Activated CD4-positive, alpha-beta T cell treated with anti-CD3 and anti-CD28 coated beads, Interleukin-2, amount 50 U/mL, for 16 hours (primary cell): ENCODE results near the gene TMEM245.

ENCODE experiments used
- DNase-seq: peaks from one replicate; pipeline ENCODE4 v3.0.0-alpha.2; 2020

The TMEM245 gene

DNA sequence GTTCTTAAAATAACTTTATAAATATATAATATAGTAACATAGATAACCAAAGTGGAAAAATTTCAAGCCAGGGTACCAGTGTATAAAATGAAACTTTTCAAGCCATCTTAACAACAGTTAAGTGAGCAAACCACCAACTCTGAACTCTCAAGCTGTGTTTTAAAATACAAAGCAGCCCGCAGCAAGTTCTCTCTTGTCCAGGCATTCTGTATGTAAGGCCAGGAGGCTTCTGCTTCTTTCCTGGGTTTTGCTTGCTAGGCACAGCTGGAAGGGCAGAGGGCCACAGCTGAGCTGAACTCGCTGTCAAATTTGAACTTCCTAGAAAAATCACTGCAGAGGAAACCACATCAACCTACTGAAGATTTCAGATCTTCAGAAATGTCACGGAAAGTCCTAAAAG is 99.6 kb downstream of the TMEM245 start:
- no peak for DNase-seq

DNA sequence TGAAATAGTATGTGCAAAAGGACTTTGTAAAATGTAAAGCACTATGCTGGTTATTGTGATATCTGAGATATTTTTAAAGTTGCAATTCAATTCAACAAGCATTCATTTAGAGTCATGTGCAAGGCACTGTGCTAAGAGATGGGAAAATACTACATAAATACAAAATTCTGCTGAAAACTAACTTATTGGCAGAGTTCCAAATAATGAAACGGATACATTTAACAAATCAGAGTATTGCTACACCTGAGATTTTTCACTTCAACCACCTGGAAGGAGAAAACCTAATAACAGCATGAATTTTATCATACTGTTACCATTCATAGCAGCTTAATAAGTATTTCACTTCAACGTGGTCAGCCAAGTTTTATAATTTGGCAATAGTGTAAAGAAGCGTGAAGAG is 100.3 kb downstream of the TMEM245 start:
- DNase-seq: no peak

DNA sequence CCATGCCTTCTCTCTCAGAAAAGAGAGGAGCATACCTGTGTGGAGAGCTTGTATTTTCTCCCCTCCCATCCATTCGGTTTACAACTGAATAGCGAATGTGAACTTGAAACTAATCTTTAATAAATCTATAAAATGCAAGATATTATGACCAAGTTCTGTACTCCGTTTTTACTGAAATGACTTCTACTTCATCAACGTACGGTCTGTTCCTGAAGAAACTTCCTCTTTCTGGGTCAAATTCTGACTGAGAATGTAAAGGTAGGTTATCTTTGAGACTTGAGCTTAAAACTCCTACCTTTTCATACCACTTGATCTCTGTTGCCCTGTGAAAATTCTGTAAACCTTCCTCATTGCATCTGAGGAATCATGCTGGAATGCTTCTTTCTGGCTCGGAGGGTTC is 102.3 kb downstream of the TMEM245 start:
- DNase-seq: no peak

DNA sequence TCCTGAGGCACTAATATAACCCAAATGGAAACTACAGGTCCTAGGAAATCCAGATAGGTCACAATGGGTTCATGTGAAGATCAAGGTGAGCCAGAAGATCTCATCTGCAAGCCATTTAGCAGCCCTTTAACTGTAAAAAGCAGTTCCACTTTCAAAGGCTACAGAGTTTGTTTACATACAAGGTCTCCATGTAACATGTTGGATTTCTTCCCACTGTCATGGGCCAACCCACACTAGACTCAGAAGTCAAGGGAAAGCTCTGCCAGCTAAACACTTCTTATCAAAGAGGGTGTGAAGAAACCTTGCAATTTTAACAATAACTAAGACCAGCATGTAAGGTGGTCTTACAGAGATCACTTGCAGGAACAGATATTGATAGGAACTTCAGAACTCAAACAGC is 102.7 kb downstream of the TMEM245 start:
- DNase-seq: no peak

DNA sequence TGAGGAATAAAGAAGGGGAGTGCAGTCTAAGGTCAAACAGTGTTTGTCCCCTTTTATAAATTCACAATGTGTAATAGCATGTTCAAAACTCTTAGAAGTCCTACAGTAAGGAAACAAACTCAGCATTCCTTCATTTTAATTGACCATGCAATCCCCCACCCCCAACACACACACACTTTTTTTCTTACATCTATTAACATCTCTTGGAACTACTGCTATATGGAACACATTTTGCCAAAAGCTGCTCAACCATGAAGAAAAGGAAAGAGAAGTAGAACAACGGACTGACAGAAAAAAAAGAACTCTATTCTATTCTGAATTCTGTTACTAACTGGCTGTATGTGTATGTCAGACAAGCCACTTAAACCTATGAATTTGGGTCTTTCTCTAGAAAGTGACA is 103.6 kb downstream of the TMEM245 start:
- DNase-seq: no peak

DNA sequence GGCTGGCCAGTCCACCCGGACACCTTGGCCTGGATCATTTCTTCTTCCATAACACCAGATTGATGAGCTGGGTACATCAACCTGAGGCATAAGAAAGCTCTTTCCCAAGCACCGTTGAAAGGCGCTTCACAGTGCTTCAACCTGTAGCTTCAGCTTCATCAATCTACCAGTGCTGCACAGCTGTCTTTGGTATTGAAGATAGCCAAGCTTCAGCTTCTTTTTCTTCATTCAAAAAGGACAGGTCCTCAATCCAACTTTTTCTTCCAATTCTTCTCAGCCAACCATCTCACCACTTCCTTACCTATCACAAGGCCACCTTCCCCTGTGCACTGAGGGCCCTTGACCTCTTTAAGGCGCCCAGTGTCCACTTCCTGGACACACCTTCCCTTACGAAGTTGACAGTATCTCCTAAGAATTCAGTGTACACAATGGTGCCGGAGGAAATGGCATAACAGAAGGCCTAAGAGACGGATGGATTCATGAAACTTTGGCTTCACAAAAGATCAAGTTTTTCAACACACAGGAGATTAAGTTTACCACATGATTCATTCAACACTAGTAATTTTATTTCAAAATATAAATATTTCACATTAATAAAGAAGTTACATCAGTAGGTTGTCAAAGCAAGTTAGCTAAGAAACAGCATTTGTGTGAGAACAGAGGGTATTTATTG is 105.0 kb downstream of the TMEM245 start:
- no peak for DNase-seq

DNA sequence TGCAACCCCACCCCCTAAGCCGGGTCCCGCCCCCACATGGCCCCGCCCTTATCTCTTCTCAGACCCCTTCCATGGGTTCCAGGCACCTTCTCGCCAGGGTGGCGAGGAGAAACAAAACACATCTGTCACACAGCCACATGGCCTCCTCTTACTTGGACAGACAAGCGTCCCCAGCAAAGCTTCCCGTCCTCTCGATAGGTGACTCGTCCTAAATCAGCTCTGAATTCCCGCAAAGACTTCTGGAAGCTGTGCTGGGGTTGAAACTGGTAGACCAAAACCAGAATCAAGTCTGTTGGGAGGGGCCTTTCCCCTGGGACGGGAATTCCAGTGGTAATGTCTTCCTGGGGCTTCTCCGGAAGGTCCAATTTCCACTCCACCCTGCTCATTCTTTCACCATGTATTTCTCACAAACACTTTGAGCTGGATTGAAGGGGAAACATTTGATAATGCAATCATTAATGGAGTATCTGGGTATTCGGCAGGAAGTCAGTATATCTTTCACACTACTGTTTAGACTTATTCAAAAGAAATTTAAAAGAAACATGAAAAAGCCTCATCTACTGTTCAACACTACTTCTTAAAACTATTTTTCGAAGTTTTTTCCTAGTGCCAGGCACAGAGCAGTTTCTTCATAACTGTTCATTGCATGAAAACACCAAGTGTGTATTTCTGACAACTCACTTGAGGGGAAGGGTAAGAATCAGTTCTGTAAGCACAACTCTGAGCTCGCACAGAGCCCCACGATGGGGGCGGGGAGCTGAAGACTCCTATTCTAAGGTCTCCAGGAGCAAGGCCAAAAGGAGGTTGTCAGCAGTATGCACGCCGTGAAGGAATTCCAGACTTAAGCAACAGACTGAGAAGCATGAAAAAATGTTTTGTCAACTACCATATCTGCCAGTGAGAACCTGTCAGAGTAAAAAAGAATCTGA is 105.8 kb downstream of the TMEM245 start:
- no peak for DNase-seq

DNA sequence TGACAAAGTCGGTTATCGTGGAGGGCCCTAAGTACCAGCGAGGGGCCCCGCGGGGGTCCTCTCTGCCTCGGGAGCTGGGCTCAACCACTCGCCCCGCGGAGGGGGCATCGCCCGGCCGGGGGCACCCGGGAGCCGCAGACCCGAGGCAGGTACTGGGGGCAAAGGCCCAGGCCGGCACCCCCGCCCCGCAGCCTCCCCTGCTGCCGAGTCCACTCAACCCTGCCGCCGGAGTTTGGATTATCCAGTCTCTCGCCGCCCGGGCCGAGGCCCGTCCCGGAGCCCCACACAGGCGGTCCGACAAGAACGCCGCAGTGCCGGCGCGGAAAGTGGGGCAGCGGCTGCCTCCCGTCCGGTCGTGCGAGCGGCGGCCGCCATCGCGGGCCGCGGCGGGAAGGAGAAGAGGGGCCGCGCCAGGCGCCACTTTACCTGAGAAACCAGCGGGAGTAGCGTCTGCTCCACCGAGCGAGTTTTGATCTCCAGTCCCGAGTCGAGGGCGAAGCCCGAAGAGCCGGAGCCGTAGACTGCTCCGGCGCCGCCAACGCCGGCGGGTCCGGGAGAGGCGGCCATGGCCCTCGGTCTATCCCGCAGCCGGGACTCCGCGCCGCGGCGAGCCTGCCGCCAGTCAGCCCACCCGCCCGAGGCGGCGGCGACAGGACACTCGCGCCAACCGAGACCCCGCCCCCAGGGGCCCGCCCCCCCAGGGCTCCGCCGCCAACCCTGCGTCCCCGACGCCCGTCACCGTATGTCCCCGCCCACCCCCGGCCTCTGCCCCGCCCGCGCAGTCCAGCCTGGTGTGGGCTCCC is 106.7 kb downstream of the TMEM245 start, which contains the start of gene CTNNAL1:
CTNNAL1 (minus strand) TSS at position 624 of the 803 bp plus-strand sequence; CDS start at position 567, 57 bp downstream.
- DNase-seq: peak; percentile 91

DNA sequence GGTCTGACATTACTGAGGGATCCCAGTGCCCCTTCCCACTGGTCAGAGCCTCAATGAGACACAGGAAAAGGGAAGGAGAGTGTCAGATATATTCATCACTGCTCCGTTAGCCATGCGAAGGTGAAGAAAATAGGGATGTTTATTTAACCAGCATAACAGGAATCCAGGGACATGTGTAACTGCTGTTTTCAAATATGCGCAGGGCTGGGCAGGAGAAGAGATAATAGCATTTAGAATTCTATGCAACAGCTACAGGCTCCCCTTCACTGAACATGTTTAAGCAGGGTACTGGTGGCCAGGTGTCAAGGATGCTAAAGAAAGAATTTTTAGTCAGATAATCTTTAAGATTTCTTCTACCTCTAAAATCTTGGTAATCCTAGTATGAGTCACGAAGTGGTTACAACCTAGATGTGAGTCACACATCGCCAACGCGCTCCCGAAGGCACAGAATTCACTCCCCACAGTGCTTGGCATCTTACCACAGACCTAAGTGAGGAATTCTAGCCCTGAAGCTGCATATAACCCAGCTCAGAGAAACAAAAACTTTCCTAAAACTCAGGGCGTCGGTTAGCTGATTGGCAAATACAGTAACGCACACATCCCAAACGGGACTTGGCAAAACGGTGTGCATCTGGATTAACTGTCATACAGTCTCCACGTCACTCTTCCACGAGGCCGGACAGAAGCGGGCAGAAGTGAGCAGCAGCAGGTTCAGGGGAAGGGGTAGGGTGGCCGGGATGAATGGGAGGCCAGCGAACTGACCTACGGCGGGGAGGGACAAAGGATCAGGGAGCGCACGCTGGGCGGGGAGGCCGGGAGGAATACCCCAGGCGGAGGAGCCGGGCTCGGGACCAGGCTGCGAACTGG is 107.5 kb downstream of the TMEM245 start:
- peak; percentile 73 for DNase-seq

DNA sequence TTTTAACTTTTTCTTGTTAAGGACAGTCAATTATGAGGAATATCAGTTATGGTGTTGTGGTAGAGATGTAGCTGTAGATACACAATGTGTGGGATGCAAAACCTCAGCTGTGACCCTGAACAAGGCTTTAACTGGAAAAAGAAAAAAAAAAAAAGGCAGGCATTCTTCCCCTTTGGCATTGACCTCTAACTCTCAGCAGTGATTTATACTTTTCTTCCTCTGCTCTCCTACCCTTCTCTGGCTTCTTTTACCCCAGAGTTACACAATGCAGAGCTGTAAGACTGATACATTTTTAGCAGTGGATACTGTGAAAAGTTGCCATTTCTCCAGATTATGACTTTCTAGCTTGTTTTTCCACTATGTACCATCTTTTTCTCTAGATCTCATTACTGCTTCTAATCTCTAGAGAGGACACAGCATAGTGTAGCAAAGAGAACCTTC is 108.5 kb downstream of the TMEM245 start:
- DNase-seq: no peak

DNA sequence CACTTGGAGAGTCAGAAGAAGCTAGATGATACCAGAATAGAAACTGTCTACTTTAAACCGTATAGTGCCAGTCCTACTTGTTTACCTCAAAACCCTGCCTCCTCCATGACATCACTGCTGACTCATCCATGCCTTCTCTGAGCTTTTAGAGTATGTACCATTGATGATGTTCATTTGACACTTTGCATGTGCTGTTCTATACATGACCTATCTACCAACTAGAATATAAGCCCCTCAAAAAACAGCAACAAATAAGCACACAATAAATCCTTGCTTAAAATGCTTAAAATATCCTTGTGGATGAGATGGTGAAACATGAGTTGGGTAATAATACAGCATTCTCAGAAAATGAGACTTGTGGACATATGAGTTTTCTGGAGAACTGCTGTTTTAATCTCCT is 109.0 kb downstream of the TMEM245 start:
- peak; percentile 84 for DNase-seq

DNA sequence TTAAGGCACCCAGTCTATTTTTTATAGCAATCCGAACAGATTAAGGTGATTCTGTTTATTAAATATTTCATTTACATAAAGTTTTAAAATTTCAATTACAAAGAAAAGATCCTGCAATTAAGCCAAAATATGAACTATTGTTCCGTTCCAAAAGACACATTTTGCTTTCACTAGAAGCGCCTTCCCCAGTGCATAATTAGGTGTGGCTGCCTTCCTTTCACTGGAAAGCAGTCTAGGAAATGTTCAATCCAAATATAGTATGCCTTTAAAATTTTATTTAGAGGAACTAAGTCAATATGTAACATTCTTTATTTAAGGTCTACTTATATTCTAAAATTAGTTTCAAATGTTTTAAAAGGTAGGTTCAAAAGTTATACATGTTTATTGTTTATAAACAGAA is 114.1 kb downstream of the TMEM245 start:
- DNase-seq: no peak

DNA sequence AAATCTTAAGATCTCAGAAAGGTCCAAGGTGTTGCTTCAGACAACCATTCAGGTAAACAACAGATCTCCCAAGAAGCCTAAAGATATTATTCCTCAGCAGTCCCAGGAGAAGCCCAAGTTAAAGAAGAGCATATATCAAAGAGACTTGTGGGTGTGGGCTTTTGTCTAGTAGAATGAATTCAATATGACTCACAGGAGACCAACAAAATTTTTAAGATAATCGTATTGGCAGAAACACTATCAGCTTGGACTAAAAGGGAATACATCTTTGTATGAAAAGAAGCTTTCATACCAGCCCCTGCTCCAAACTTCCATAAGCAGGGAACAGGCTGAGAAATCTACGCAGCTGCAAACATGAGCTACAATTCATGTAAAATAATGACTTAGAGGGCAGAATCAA is 116.6 kb downstream of the TMEM245 start:
- DNase-seq: no peak

DNA sequence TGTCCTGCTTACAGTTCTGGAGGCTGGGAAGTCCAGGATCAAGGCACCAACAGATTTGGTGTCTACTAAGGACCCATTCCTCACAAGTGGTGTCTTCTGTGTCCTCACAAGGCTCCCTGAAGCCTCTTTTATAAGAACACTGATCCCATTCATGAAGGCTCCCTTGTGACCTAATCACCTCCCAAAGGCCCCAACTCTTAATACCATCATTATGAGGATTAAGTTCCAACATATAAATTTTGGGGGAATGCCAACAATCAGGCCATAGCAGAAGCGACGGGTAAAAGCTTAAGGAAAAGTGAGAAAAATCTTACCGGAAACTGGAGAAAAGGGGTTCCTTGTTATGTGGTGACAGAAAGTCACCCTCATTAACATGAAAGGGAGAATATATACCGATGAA is 117.6 kb downstream of the TMEM245 start:
- DNase-seq: no peak

DNA sequence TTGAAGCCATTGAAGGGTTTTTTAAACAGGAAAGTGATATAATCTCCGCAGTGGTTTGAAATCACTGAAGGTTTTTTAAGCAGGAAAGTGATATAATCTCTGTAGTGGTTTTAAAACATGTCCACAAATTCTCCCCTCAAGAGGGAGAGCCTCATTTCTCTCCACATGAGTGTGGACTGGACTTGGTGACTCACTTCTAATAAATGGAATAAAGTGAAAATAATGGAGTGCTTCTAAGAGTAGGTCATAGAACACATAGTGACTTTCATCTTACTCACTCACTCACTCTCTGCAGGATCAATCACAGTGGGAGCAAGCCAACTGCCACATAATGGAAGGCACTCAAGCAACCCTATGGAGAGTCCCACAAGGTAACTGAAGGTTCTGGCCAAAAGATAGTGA is 118.5 kb downstream of the TMEM245 start:
- peak; percentile 37 for DNase-seq

DNA sequence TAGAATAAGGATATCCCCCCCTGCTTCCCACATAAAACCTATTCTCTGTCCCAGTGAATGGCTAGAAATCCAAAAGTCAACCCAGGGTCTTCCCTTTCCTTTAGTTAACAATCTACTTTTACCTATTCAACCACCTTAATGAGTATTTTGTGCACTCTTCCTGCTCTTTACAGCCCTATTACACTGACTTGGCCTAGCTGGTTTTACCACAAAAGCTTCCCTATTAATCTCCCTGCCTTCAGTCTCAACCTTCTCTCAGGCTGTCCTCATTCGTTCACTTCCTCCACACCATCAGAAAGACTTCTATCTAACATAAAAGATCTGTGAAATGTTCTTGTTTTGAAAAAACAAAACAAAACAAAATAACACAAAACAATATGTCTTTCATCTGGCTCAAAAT is 122.6 kb downstream of the TMEM245 start:
- DNase-seq: no peak

DNA sequence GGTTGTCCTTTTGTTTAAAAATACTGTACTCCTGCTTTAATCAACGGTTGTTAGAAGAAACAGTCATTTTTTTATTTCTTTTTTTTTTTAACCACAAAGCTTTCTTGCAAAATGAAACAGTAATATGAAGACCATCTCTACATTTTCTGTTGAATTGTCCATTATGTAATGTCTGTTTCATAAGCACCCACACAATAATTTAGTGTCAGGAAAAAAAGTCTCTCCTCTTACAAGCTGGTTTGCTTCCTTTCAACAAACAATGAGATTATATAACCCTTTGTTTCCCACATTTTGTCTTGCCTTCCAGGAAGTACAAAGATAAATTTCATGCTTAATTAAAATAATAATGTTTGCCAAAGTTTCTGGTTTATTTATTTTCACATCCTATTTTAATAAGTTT is 123.1 kb downstream of the TMEM245 start:
- no peak for DNase-seq

DNA sequence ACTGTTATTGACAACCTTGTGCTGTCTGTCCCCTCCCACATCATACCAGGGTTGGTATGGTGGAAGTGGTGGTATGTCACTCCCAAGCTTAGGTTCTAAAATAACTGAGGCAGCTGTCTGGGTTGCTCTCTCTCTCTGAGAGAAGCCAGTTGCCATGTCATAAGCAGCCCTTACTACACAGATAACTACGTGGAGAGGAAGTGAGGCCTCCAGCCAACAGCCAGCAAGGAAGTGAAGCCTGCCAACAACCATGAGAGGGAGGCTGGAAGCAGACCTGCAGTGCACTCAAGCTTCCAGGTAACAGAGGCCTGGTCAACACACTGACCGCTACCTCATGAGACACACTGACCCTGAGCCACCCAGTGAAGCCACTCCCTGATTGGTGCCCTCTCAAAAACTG is 125.1 kb downstream of the TMEM245 start:
- DNase-seq: peak; percentile 41

DNA sequence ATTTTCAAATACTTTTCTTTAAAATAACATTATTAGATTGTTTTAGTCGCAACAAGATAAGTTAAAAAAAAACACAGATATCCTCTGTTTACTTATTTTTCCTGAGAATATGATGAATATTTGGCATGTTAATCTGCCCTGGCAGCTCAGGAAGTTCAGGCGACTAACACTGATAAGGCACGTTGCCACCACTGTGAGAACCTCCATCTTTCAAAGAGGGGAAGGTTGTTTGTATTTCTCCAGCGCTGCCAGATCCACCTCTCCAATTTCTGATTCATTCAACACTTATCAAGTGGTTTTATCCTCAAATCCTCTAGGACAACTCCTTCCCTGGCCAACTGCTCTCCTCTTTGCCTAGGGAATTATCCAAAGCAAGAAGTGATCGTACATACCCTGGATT is 128.3 kb downstream of the TMEM245 start:
- DNase-seq: no peak

DNA sequence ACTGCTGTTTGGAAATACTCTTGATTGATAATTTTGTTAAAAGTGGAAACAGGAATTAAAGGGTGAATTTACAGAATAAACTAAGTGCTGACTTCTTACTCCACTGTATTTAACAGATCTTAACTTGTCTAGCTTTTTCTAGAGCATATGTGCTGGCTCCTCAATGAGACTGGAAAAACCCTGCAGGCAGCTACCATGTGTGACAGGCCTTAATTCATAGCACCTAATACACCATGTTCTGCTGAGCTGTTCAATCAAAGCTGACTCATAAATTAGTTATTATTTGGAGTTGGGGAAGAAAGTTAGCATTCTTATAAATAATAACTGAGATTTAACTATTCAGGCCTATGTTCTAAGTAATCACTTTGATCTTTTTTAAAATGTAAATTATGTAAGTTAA is 135.9 kb downstream of the TMEM245 start:
- no peak for DNase-seq

DNA sequence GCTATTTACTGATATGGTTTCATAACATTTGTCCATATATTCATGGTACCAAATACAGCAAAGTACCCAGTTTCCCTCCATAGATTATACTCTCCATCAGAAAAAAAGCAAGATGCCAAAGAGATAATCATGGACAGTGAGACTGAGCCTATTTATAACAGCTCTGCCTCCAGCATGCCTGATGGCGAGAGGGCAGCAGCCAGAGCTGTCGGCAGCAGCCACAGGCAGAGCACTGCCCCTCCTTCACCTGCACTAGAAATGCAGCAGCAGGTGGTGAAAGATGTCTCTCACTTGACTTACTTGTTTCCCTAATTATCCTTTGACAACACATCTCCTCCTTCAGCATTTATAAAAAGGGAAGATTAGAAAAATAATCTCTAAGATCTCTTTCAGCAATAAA is 138.9 kb downstream of the TMEM245 start:
- DNase-seq: no peak

DNA sequence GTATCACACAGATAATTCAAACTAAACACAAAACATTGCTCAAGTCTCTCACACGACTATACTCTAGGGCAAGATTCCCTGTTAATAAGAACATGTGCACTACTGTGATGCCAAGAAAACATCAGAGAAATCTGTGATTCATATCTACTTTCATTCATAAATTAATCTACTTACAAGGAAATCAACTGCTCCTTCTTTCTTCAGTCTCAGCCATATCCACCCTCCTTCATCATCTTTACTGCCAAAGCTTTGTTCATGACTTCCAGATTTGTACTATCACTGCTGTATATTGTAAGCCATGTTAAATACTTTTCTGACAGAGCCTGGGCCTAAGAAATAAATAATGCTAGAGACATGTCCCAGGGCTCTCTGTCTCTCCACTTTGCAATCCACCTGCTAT is 141.5 kb downstream of the TMEM245 start:
- no peak for DNase-seq
